HG03354 (cell line): ENCODE data around the gene DCBLD2.
"Not testable (repeated sequence)": the region's sequence is repeated elsewhere in the genome, so short reads cannot be mapped to it uniquely, and the experiment has no call there.

ENCODE experiments used
- ATAC-seq: cut with Tn5 transposase; IDR thresholded peaks from one replicate; pipeline ENCODE4 v1.9.1; 2021; ENCODE audit warnings: mild to moderate bottlenecking; ENCODE audit not compliant: unreplicated experiment, poor library complexity, severe bottlenecking

DCBLD2 gene

GRCh38 chr3:98848108-98848507 lies 53.4 kb downstream of the DCBLD2 start:
- no peak for ATAC-seq

DNA sequence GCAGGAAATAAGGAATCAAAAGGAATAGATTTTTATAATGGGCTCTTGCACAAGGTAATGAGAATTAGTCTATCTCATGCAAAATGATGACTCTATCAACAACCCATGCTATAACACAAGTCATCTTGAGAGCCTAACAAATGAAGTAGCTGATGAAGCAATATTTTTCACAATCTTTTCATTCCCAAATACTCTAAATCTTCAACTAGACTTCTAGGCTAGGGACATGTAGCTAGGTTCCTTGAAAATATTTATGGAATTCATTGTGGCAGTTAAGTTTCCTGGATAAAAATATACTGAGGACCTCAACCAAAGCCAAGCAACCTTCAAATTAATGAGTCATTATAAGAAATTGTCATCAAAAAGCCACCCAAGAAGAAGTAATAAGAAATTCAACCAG lies 55.4 kb downstream of the DCBLD2 start:
- no peak for ATAC-seq

GRCh38 chr3:98843266-98843959 lies 58.1 kb downstream of the DCBLD2 start:
- no peak for ATAC-seq

DNA sequence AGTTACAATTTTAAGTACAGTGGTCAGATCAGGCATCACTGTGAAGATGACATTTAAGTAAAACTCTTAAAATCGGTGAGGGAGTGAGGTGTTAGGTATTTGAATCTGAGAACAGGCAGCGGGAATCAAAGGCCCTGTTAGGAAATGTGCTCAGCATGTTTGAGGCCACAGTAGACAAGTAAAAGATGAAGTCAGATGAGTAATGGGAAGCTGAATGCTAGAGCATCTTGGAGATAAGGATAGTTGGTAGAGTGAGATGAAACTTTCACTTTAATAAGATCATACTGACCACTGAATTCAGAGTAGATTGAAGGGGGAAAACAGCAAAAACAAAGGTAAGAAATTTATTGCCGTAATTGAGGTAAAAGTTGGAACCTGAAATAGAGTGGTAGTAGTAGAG lies 61.6 kb downstream of the DCBLD2 start:
- ATAC-seq = no peak

DNA sequence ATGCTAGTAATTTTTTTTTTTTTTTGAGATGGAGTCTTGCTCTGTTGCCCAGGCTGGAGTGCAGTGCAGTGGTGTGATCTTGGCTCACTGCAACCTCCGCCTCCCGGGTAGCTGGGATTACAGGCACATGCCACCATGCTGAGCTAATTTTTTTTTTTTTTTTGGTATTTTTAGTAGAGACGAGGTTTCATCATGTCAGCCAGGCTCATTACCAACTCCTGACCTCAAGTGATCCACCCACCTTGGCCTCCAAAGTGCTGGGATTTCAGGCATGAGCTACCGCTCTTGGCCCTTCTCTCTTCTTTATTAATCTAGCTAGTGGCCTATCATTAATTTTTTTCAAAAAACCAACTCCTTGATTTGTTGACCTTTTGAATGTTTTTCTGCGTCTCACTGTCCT lies 70.4 kb downstream of the DCBLD2 start:
- not testable (repeated sequence) for ATAC-seq

GRCh38 chr3:98829246-98829832 lies 72.2 kb downstream of the DCBLD2 start:
- ATAC-seq = no peak

DNA sequence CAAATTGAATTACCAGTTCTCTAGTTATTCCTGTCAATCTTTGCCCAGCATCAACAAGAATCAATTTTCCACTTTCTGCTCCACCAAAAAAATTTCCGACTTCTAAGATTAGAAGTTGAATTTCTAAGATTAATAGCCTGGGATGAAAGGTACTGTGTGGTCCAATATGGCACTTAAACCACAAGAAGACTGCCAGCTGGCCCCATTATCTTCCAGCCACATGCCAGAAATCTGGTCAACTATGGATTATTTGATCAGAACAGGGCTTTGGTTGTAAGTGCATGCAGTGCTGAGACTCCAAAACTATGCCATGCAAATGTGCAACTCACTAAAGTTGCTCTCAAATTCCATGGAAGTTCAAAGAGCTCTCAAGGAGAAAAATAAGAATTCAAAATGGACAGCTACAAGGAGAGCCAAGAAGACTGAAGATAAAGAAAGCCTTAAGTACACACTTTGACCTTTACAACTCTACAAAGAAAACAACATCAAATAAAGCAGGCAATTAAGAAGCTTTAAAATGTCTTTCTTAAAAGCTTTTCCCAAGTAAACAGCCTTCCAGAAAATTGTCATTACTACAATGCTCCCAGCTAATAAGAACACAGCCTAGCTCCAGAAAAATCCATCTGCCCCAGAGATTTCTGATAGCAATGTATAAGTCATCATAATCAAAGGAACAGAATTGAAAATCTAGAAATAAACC lies 74.1 kb downstream of the DCBLD2 start:
- no peak for ATAC-seq

- no peak for ATAC-seq
Observed at GRCh38 chr3:98826126-98826525, 75.4 kb downstream of the DCBLD2 start.

GRCh38 chr3:98824256-98824655 lies 77.2 kb downstream of the DCBLD2 start:
- no peak for ATAC-seq

DNA sequence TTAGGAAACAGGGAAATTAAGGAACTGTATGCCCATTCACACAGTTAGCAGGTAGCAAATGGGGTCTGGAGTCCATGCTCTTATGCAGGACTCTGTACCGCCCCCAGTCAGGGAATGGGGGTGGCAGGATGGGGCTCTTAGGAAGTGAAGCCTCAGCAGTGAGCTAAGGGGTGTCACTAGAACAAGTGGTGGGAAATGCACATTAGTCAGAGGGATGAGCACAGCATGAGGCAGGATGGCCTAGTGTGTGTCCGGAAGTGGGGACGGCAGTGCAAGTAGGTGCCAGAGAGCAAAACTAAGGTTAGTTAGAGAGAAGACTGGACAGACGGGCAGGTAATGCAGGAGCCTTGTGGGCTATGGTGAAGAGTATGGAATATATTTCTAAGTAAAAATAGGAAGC lies 77.7 kb downstream of the DCBLD2 start:
- ATAC-seq = no peak

- no peak for ATAC-seq
Observed at GRCh38 chr3:98821063-98821462, 80.4 kb downstream of the DCBLD2 start.

GRCh38 chr3:98817547-98818041 lies 83.9 kb downstream of the DCBLD2 start:
- ATAC-seq = peak; percentile 90

DNA sequence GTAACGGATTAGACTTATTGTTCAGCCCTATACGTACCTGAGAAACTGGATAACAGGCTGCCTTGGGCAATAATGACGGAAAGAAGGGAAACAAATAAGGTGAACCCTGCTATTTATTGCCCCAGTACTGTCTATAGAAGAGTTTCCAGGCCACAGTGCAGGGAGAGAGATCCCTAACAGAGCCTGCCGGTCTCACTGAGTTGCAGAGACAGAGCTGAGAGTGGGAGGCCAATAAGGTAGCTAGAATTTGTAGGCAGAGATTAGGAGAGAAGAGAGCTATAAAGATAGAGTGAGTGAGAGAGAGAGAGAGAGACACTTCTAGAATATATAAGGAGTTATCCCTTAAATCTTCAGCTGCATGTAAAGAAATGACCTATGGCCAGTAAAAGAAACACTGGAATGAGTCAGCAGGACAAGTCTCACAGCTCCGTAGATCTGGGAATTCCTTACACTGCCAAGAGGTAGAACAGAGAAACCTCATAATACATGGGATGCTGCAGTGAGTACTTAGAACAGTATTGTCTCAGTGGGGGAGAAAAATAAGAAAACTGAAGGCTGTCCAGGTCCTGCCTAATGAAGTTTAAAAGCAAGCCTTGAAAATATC lies 86.6 kb downstream of the DCBLD2 start:
- no peak for ATAC-seq

- peak; percentile 66 for ATAC-seq
Observed at GRCh38 chr3:98812851-98813374, 88.6 kb downstream of the DCBLD2 start.

GRCh38 chr3:98811048-98811447 lies 90.4 kb downstream of the DCBLD2 start:
- ATAC-seq = no peak

GRCh38 chr3:98809557-98809956 lies 91.9 kb downstream of the DCBLD2 start:
- no peak for ATAC-seq

DNA sequence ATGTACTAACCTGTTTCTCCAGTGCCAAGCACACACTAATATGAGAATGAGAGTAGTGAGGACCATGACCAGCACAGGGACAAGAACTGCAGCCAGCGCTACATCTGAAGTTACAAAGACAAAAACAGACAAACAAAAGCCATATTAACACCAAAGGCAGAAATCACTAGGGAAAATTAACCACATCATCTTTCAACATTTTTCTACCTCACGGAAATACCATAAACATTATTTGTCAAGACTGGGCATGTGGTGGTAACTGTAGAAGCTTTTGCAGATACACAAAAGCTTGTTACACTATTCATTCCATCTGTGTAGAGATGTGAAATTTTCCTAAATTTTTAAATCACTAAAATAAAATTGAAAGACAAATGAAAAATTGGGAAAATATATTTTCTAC lies 93.4 kb downstream of the DCBLD2 start:
- no peak for ATAC-seq

- ATAC-seq = no peak
Observed at GRCh38 chr3:98807561-98807960, 93.9 kb downstream of the DCBLD2 start.

- no peak for ATAC-seq
Observed at GRCh38 chr3:98807011-98807410, 94.5 kb downstream of the DCBLD2 start.

DNA sequence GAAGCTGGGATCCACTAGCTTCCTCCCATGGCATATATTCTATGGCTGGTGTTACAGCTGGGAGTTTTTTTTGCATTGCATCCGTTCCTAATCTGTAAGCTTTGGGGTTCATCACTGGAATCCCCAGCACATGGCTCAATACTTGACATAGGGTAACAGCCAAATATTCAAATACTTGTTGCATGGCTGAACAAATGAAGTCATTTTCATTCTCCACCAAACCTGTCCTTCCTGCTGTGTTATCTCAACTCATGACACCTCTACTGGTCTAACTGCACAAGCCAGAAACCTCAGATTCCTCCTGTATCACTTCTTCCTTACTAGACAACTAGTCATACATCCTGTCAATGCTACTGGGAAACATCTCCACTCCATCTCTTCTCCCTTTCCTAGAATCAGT lies 95.0 kb downstream of the DCBLD2 start:
- ATAC-seq = no peak
